HTERT RPE-1 (cell line): Measurements from ENCODE around the gene MAP3K10.
"Not testable (repeated sequence)": the region's sequence is repeated elsewhere in the genome, so short reads cannot be mapped to it uniquely, and the experiment has no call there.

Experiments
- in situ Hi-C: fragments of 300-500 bp; cut with MboI; formaldehyde crosslinking; loops from 4 replicates; pipeline ENCODE4 v1.14.3; 2020; ENCODE audit warnings: low sequenced_read_pairs

Gene MAP3K10

DNA sequence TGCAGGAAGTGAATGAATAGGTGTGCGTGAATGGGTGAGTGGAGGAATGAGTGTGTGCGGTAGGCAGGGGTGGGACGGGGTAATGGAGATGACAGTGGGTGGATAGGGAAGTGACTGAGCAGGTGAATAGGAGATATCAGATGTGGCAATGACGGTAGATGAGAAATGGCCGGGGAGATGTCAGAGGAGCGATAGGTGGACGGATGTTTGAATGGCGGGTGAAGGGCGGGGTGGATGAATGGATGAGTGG is 25.5 kb downstream of the MAP3K10 start:
- in situ Hi-C loops = no loop called here

GRCh38 chr19:40217027-40217810 is 26.0 kb downstream of the MAP3K10 start:
- in situ Hi-C loops = no loop called here

- in situ Hi-C loops = no loop called here
These were observed 27.0 kb downstream of the MAP3K10 start, which contains the start of gene TTC9B for GRCh38 chr19:40217934-40218890. TSS of gene TTC9B (minus strand) at chr19:40218384. CDS start at chr19:40218381, 3 bp downstream.

DNA sequence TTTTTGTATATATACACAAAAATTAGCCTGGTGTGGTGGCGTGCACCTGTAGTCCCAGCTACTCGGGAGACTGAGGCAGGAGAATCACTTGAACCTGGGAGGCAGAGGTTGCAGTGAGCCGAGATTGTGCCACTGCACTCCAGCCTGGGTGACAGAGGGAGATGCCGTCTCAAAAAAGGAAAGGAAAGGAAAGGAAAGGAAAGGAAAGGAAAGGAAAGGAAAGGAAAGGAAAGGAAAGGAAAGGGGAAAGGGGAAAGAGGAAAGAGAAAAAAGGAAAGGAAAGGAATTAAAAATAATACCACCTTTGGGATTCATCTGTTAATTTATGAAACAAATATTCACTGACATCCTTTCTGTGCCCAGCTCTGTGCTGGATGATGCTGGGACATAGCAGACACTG is 27.8 kb downstream of the MAP3K10 start:
- in situ Hi-C loops = not testable (repeated sequence)

DNA sequence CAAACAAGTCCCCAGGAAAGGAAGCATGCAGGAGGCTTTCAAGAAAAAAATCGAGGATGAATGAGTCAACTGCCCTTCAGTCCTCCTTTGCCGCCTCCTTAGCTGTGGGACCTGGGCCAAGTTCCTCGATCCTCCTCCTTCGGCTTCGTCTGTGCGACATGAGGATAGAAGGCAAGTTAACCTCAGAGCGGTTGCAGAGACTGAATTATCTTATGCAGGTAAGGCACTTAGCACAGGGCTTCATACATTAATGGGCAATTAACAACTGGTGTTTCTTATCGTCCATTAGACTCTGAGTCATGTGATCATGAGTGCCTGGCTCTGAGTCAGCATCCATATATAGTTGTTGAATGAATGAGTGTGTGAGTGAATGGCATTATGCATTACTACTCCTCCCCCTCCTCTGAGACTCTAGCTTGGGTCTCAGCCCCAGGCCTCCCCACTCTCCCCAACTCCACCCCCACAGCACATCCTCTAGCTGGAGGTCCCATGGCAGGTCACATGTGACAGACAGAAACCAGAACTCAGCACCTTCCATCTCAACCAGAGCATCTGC is 28.6 kb downstream of the MAP3K10 start:
- in situ Hi-C loops = no loop called here

- in situ Hi-C loops = no loop called here
These were observed 29.4 kb downstream of the MAP3K10 start for GRCh38 chr19:40220674-40221073.

DNA sequence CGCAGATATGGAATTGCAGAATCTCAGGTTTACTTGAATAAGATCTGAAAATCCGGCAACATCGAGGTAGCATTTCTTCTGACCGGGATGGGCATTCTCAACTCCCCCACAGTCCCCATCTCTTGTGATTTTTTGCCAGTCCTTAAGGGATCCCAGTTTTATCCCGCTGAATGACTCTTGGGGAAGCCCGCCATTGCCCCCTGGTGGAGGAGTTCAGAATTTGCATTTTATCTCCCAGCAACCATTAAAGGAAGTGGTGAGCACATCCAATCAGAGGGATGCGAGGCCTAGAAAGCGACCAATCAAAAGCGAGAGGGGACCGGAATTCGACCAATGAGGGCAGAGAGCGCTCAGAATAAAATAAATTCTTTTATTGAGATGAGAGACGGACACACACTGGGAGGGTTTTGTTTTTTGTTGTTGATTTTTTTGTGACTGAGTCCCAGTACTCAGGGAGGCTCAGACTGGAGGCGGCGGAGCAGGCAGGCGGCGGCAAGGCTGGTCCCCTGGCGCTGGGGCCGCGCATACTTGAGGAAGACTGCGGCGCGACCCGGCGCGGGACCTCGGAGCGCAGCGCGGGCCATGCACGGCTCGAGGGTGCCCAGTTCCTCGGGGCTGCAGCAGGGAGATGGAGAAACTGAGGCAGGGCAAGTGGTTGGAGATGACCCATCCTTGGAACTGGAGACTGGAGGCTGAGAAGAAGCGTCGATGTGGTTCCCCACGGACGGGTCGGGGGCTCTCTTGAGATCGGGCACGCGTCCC is 30.8 kb downstream of the MAP3K10 start:
- in situ Hi-C loops = no loop called here

DNA sequence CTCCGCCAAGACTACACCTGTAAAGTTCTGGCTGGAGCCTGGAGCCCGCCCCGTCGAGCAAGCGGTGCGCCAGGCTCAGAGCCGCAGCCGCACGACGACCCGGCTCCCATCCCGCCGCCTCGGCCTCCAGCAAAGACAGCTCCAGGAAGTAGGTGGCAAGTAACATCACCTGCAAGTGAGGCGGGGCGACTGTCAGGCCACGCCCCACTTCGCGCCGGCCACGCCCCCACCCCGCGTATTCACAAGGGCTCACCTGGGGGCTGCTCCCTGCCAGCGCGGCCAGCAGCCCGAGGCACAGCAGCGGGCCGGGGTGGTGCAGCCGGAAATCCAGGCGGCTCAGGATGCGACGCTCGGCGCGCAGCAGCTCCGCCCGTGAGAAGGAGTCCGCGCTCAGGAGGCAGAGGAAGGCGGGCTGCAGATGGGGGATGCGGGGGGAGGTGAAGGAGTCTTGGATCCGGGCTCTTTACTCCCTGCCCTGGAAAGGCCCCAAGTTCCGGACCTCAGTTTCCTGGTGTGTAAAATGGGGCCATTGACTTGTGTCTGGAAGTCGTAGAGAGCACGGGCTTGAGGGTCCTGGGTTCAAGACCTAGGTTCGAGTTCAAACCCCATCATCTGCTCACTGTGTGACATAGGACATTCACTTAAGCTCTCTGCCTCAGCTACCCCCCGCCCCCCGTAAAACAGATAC is 32.1 kb downstream of the MAP3K10 start:
- in situ Hi-C loops = no loop called here

GRCh38 chr19:40224342-40225150 is 33.3 kb downstream of the MAP3K10 start:
- in situ Hi-C loops = no loop called here

DNA sequence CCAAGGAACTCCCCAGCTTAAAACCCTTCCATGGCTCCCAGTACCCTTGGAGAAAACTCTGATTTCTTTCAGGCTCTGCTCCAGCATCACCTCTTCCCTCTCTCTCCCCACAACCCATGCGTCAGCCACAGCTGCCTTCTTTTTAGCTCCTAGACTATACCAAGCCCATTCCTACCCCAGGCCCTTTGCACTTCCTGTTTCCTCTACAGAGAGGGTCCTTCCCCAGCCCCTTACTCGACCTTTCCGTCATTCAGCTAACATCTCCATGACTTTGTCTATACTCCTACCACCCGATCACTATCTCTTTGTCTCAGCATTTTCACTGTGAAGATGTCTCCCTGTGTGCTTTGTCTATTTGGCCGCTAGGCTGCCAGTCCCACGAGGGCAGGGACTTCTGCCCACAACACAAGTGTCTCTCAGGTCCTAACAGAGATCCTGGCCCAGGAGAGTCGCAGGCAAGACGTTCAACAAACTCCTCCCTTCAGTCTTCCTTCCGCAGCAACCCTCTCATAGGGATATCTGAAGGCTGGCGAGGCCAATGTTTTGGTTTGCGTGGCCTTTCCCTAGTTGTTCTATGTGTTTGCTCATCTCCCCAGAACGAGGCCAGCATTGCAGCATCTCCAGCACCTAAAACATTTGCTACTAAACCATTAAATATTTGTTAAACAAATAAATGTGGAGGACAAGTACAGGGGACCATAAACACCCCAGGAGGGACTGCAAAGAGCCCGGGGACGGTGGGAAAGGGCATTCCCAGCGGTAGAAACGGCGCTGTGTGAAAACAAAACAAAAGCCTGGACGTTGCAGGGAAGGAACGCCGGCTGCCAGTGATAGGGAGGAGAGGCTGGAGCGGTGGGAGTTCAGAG is 34.4 kb downstream of the MAP3K10 start:
- in situ Hi-C loops = no loop called here

DNA sequence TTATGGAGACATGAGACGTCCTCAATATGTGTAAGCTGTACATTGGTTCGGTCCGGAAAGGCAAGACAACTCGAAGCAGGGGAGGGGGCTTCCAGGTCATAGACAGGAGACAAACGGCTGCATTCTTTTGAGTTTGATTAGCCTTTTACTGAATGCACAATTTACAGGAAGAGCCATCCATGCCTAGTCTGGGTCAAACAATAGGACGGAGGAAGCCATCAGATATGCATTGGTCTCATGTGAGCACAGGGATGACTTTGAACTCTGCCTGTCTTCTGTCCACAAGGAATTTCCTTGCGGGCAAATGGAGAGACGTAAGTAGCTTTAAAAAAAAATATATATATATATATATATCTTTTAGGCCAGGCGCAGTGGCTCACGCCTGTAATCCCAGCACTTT is 37.1 kb downstream of the MAP3K10 start:
- in situ Hi-C loops = no loop called here

GRCh38 chr19:40228863-40229262 is 37.6 kb downstream of the MAP3K10 start:
- in situ Hi-C loops = no loop called here

- in situ Hi-C loops = no loop called here
These were observed 38.3 kb downstream of the MAP3K10 start for GRCh38 chr19:40229484-40229883.

GRCh38 chr19:40229926-40230417 is 38.7 kb downstream of the MAP3K10 start:
- in situ Hi-C loops = no loop called here

DNA sequence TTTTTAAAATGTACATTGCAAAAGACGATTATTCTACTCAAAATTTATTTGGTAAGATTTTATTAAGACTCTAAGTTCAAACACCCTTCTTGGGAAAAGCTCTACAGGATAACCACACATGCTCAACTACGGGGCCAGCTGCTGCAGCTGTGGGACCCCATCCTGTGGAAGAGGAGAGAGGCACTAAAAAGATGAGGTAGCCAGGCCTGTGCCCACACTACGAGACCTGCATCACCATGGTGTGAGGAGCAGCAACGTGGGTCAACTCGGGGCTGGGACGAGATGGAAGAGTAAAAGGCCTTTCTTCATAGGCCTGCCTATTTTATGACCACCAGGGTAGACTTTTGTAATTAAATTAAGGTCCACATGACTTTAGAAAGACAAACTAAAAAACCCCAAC is 39.8 kb downstream of the MAP3K10 start:
- in situ Hi-C loops = no loop called here

GRCh38 chr19:40231544-40232424 is 40.6 kb downstream of the MAP3K10 start:
- in situ Hi-C loops = no loop called here

DNA sequence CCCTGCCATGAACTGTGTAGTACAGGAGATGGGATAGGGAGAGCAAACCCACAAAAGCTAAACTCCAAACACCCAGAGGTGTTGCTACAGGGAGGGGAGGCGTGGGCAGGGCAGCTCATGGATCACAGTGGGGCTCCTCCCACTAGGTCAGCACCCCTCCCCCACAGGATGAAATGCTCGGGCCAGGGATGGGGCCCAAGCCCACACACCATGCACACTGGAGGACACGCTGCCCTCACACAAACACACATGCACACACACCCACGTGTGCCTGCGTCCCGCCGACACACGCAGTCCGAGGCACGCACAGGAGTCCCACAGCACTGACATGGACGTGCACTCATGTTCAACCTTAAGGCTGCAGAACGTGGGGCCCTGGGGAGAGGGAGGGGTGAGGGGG is 41.3 kb downstream of the MAP3K10 start:
- in situ Hi-C loops = no loop called here
